Fibroblast of gingiva (primary cell): ENCODE measurements around the gene USP47.

ENCODE experiments used
- DNase-seq: peaks from one replicate; pipeline ENCODE4 v3.0.0-alpha.2; 2011; ENCODE audit warnings: low read depth

Gene USP47

GRCh38 chr11:12005061-12005460, 163.3 kb downstream of the USP47 start:
- peak; percentile 34 for DNase-seq

GRCh38 chr11:12005476-12005875, 163.7 kb downstream of the USP47 start:
- peak; percentile 75 for DNase-seq

- no peak for DNase-seq
Measured at GRCh38 chr11:12006552-12007229, 164.9 kb downstream of the USP47 start.

GRCh38 chr11:12007230-12007593, 165.4 kb downstream of the USP47 start:
- DNase-seq: no peak

- DNase-seq: peak; percentile 42
Measured at GRCh38 chr11:12007769-12008737, 166.3 kb downstream of the USP47 start, which contains the start of gene DKK3. TSS of gene DKK3 (minus strand) at chr11:12008626. CDS start at chr11:12008582, 44 bp downstream.
